ENCODE data around the gene PLEKHD1. TPM values are rescaled to one million over a fixed set of nuclear protein-coding genes. Genes with fewer than 3 reads are reported as not detected.

Gene PLEKHD1
- total and polyA plus RNA-seq, 5 donors from 2014 or later, result 0.05 to 0.25 (median 0.18) TPM; not detected in 2

DNA sequence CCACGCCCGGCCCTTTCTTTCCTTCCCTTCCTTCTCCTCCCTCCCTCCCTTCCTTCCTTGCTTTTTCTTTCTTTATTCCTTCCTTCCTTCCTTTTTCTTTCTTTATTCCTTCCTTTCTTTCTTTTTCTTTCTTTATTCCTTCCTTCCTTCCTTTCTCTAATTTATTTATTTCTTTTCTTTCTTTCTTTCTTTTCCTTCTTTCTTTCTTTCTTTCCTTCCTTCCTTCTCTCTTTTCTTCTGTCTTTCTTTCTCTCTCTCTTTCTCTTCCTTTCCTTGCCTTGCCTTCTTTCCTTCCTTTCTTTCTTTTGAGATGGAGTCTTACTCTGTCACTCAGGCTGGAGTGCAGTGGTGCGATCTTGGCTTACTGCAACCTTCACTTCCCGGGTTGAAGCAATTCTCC, 74.2 kb downstream of the PLEKHD1 start:
- Mint-ChIP-seq H3K27me3 (peaks cover 62% of the 10 kb centered on the region), H3K36me3 (no peaks in the 10 kb centered on the region), H3K4me3 (no peak overlapping the region), H3K9me3 (no peaks in the 10 kb centered on the region), H3K4me1 (no peaks in the 10 kb centered on the region), H3K27ac (no peak overlapping the region)
- no peaks in the 10 kb centered on the region for H3K36me3 ChIP-seq (ENCODE audit: control insufficient read depth, insufficient read depth, low read length)
- no peak for ATAC-seq (ENCODE audit: low read depth in 2 of 2)
- DNase-seq, result no peak
- H3K27ac ChIP-seq (ENCODE audit: insufficient read depth, low read length, poor library complexity, severe bottlenecking), result no peak overlapping the region
- H3K4me3 ChIP-seq (ENCODE audit: low read depth, low read length), result no peak overlapping the region
- no peaks in the 10 kb centered on the region for H3K4me1 ChIP-seq (ENCODE audit: control insufficient read depth, insufficient read depth, low read length, poor library complexity, severe bottlenecking)
- no peaks in the 10 kb centered on the region for H3K9me3 ChIP-seq (ENCODE audit: control insufficient read depth in 2 of 2, low read length in 2 of 2)
- peaks cover 10% of the 10 kb centered on the region for H3K27me3 ChIP-seq (ENCODE audit: control insufficient read depth, insufficient read depth, low read length)

DNA sequence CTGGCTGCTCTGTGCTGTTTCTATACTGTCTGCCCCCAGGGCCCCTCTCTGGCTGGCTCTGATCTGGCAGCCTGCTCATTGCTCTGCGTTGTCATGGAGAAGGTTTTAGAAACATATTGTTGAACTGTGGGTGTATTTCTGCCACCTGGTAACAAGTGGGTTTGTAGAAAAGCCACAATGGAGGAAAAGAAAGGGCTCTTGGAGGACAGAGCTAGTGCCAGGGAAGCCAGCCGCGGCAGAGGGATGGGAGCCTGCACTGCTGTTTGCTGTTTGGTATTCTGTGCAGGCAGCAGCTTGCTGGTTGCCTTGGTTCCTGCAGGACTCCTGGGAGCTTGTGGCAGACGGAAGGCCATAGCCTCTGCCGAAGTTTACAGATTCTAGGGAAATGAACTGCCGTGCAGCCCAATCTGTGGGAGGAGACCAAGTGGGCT, 75.1 kb downstream of the PLEKHD1 start:
- Mint-ChIP-seq H3K27me3 (peaks cover 61% of the 10 kb centered on the region), H3K4me3 (no peak overlapping the region)

DNA sequence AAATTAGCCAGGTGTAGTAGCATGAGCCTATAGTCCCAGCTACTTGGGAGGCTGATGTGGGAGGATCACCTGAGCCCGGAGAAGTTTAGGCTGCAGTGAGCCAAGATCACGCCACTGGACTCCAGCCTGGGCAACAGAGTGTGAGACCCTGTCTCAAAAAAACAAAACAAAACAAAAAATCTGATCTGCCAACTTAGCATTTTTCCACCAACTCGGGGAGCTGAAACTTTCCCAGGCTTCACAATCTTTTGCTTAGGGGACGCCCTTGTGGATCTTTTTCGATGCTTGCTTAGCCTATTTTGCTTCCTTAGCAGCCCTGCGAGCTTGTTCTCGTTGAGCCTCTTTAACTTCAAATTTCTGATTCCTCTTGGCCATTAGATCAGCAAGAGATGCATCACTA, 76.3 kb downstream of the PLEKHD1 start:
- ATAC-seq (ENCODE audit: low read depth in 2 of 2), result no peak
- Mint-ChIP-seq H3K4me1 (no peaks in the 10 kb centered on the region), H3K9me3 (peaks cover 0 to 3% (median 0%) of the 10 kb centered on the region in 7 donors), H3K36me3 (no peaks in the 10 kb centered on the region), H3K27me3 (peaks cover 66% of the 10 kb centered on the region), H3K4me3 (no peak overlapping the region), H3K27ac (no peak overlapping the region)
- no peaks in the 10 kb centered on the region for H3K9me3 ChIP-seq (ENCODE audit: control insufficient read depth in 2 of 2, low read length in 2 of 2)
- no peaks in the 10 kb centered on the region for H3K36me3 ChIP-seq (ENCODE audit: control insufficient read depth, insufficient read depth, low read length)
- H3K4me3 ChIP-seq (ENCODE audit: low read depth, low read length), result no peak overlapping the region
- no peak for DNase-seq
- no peak overlapping the region for H3K27ac ChIP-seq (ENCODE audit: insufficient read depth, low read length, poor library complexity, severe bottlenecking)
- no peaks in the 10 kb centered on the region for H3K4me1 ChIP-seq (ENCODE audit: control insufficient read depth, insufficient read depth, low read length, poor library complexity, severe bottlenecking)
- H3K27me3 ChIP-seq (ENCODE audit: control insufficient read depth, insufficient read depth, low read length), result peaks cover 10% of the 10 kb centered on the region

More for the DNA sequence above, 75.1 kb downstream of the PLEKHD1 start:
- peaks cover 0 to under 1% (median 0%) of the 10 kb centered on the region in 7 donors for H3K9me3 Mint-ChIP-seq
- H3K36me3 ChIP-seq (ENCODE audit: control insufficient read depth, insufficient read depth, low read length), result no peaks in the 10 kb centered on the region
- no peak overlapping the region for H3K4me3 ChIP-seq (ENCODE audit: low read depth, low read length)
- no peaks in the 10 kb centered on the region for H3K9me3 ChIP-seq (ENCODE audit: control insufficient read depth in 2 of 2, low read length in 2 of 2)
- no peak for ATAC-seq (ENCODE audit: low read depth in 2 of 2)
- no peaks in the 10 kb centered on the region for H3K4me1 Mint-ChIP-seq
- no peak for DNase-seq
- peaks cover 10% of the 10 kb centered on the region for H3K27me3 ChIP-seq (ENCODE audit: control insufficient read depth, insufficient read depth, low read length)
- H3K27ac Mint-ChIP-seq, result no peak overlapping the region
- no peaks in the 10 kb centered on the region for H3K4me1 ChIP-seq (ENCODE audit: control insufficient read depth, insufficient read depth, low read length, poor library complexity, severe bottlenecking)
- no peak overlapping the region for H3K27ac ChIP-seq (ENCODE audit: insufficient read depth, low read length, poor library complexity, severe bottlenecking)
- H3K36me3 Mint-ChIP-seq, result no peaks in the 10 kb centered on the region

DNA sequence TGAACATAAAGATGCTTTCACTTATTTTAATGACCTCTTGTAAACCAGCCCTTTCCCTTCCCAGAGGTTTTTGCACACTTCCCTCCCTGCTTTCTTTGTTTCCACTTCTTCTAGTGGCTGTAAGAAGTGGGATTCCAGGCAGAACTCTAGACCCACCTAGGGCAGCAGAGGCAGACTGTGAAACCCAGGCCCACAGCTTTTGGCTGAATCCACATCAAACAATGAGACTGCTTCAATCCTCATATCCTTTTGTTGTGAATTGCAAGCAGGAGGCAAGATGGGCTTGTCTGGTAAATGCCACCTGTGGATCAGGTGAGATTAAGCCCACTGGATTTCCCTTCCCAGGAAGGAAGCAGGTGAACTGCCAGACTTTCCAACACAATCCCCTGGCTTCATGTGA, 77.4 kb downstream of the PLEKHD1 start:
- Histone ChIP-seq H3K36me3 (ENCODE audit: control insufficient read depth, insufficient read depth, low read length) (no peaks in the 10 kb centered on the region), H3K4me3 (ENCODE audit: low read depth, low read length) (no peak overlapping the region), H3K9me3 (ENCODE audit: control insufficient read depth in 2 of 2, low read length in 2 of 2) (no peaks in the 10 kb centered on the region), H3K4me1 (ENCODE audit: control insufficient read depth, insufficient read depth, low read length, poor library complexity, severe bottlenecking) (no peaks in the 10 kb centered on the region), H3K27ac (ENCODE audit: insufficient read depth, low read length, poor library complexity, severe bottlenecking) (no peak overlapping the region), H3K27me3 (ENCODE audit: control insufficient read depth, insufficient read depth, low read length) (peaks cover 15% of the 10 kb centered on the region)
- Mint-ChIP-seq H3K4me1 (no peaks in the 10 kb centered on the region), H3K27ac (no peak overlapping the region), H3K36me3 (no peaks in the 10 kb centered on the region), H3K27me3 (peaks cover 59% of the 10 kb centered on the region), H3K4me3 (no peak overlapping the region), H3K9me3 (peaks cover 0 to 3% (median 0%) of the 10 kb centered on the region in 7 donors)
- no peak for DNase-seq
- no peak for ATAC-seq (ENCODE audit: low read depth in 2 of 2)

DNA sequence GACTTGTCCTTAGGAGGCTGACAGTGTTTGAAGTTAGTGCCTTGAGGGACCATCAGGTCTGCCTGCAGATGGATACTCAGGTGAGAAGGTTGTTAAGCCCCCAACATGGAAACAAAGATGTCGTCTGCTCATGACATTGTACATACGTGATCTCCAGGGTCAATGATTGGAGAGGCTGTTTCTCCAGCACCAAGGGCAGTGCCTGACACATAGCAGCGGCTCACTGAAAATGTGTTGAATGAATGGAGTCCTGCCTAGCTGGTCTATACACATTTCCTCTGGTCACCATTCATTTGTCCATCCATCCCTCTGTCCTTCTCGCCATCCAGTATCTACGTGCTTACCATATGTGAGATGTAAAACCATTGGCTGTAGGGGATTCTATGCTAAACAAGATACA, 83.0 kb downstream of the PLEKHD1 start:
- Histone ChIP-seq H3K27me3 (ENCODE audit: control insufficient read depth, insufficient read depth, low read length) (peaks cover 29% of the 10 kb centered on the region), H3K4me1 (ENCODE audit: control insufficient read depth, insufficient read depth, low read length, poor library complexity, severe bottlenecking) (peaks cover 8% of the 10 kb centered on the region), H3K9me3 (ENCODE audit: control insufficient read depth in 2 of 2, low read length in 2 of 2) (no peaks in the 10 kb centered on the region), H3K36me3 (ENCODE audit: control insufficient read depth, insufficient read depth, low read length) (no peaks in the 10 kb centered on the region), H3K27ac (ENCODE audit: insufficient read depth, low read length, poor library complexity, severe bottlenecking) (no peak overlapping the region), H3K4me3 (ENCODE audit: low read depth, low read length) (no peak overlapping the region)
- Mint-ChIP-seq H3K4me1 (peaks cover 0 to 4% (median 0%) of the 10 kb centered on the region in 4 donors), H3K27me3 (peaks cover 65% of the 10 kb centered on the region), H3K4me3 (no peak overlapping the region), H3K9me3 (peaks cover 0 to 3% (median 0%) of the 10 kb centered on the region in 7 donors), H3K36me3 (no peaks in the 10 kb centered on the region), H3K27ac (no peak overlapping the region)
- no peak for ATAC-seq (ENCODE audit: low read depth in 2 of 2)
- no peak for DNase-seq

DNA sequence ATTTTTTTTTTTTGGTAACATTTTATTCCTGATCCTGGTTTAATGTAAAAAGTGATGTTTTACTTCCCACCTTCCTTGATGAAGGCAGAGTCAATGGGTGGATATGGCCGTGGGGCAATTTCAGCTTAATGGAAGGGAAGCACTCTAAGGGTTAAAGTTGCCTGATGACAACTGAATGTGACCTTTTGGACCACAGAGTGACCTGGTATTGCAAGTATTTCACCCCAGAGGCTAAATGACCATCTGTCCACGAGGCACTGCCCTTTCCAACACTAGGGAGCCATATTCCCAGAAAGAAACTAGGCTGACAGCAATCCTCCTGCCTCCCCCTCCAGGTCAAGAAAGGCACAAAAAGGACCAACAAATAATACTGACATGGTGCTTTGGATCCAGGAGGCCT, 85.3 kb downstream of the PLEKHD1 start:
- H3K4me3 Mint-ChIP-seq, result peak overlapping the region in 1 of 4 donors; percentile 15
- H3K27ac Mint-ChIP-seq, result no peak overlapping the region
- H3K27me3 Mint-ChIP-seq, result peaks cover 63% of the 10 kb centered on the region
- H3K4me1 Mint-ChIP-seq, result peaks cover 0 to 13% (median 5%) of the 10 kb centered on the region in 4 donors
- no peak for ATAC-seq (ENCODE audit: low read depth in 2 of 2)
- no peaks in the 10 kb centered on the region for H3K9me3 Mint-ChIP-seq
- H3K27ac ChIP-seq (ENCODE audit: insufficient read depth, low read length, poor library complexity, severe bottlenecking), result no peak overlapping the region
- no peak for DNase-seq
- H3K36me3 ChIP-seq (ENCODE audit: control insufficient read depth, insufficient read depth, low read length), result no peaks in the 10 kb centered on the region
- no peaks in the 10 kb centered on the region for H3K36me3 Mint-ChIP-seq
- no peaks in the 10 kb centered on the region for H3K9me3 ChIP-seq (ENCODE audit: control insufficient read depth in 2 of 2, low read length in 2 of 2)
- H3K4me1 ChIP-seq (ENCODE audit: control insufficient read depth, insufficient read depth, low read length, poor library complexity, severe bottlenecking), result peaks cover 19% of the 10 kb centered on the region
- H3K27me3 ChIP-seq (ENCODE audit: control insufficient read depth, insufficient read depth, low read length), result peaks cover 33% of the 10 kb centered on the region
- H3K4me3 ChIP-seq (ENCODE audit: low read depth, low read length), result no peak overlapping the region

DNA sequence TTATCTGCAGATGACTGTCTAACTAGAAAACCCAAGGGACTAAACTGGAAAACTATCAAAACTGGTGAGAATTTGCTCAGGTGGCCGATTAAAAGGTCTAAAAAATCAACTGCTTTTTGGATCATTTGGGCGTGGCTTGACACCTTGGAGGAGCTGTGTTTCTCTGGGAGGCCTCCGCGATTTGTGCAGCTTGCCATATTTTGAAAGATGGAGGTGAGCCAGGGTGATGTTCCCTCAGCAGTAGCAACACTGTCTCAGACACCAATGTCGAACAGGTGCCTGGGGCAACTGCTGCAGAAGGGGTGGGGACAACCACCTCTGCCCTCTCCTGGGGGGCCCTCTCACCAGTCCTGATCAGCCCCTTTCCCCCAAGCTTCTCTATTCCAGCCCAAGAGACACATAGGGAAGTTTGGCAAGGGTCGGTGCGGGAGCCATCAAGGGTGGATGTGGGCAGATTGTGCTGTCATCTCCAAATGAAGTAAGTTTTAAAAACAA, 86.4 kb downstream of the PLEKHD1 start:
- peaks cover 0 to 13% (median 6%) of the 10 kb centered on the region in 4 donors for H3K4me1 Mint-ChIP-seq
- no peak for ATAC-seq (ENCODE audit: low read depth in 2 of 2)
- Histone ChIP-seq H3K27me3 (ENCODE audit: control insufficient read depth, insufficient read depth, low read length) (peaks cover 33% of the 10 kb centered on the region), H3K27ac (ENCODE audit: insufficient read depth, low read length, poor library complexity, severe bottlenecking) (no peak overlapping the region), H3K4me1 (ENCODE audit: control insufficient read depth, insufficient read depth, low read length, poor library complexity, severe bottlenecking) (peaks cover 19% of the 10 kb centered on the region), H3K4me3 (ENCODE audit: low read depth, low read length) (no peak overlapping the region), H3K9me3 (ENCODE audit: control insufficient read depth in 2 of 2, low read length in 2 of 2) (no peaks in the 10 kb centered on the region), H3K36me3 (ENCODE audit: control insufficient read depth, insufficient read depth, low read length) (no peaks in the 10 kb centered on the region)
- H3K27ac Mint-ChIP-seq, result no peak overlapping the region
- no peaks in the 10 kb centered on the region for H3K9me3 Mint-ChIP-seq
- peaks cover 67% of the 10 kb centered on the region for H3K27me3 Mint-ChIP-seq
- H3K36me3 Mint-ChIP-seq, result no peaks in the 10 kb centered on the region
- H3K4me3 Mint-ChIP-seq, result peak overlapping the region in 1 of 4 donors; percentile 16
- DNase-seq, result no peak

DNA sequence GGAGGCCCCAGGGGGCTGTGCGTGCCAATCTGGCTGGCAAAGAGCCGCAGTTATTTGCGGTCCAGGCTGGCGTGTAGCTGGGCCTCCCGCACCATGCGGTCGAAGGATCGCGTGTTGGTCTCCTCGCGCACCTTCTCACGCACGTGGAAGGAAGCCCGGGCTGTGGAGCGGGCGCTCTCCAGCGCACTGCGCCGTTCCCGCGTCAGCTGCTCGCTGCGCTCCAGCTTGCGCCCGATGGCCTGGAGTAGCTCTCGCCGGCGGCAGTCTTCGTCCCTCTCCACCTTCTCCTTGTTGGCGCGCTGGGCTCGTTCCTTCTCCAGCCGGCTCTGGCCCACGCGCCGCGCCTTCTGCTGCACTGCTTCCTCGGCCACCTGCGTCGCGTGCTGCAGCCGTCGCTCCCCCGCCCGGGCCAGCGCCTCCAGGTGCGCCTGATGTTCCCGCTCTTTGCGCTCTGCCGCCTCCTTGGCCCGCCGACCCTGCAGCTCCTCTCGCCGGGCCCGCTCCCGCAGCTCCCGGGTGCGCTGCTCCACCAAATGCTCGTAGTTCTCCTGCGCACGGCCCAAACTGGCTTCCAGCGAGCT, 87.0 kb downstream of the PLEKHD1 start:
- peaks cover 72% of the 10 kb centered on the region for H3K27me3 Mint-ChIP-seq
- DNase-seq (no peak), ATAC-seq (ENCODE audit: low read depth in 2 of 2) (no peak)
- H3K36me3 Mint-ChIP-seq, result no peaks in the 10 kb centered on the region
- Histone ChIP-seq H3K4me1 (ENCODE audit: control insufficient read depth, insufficient read depth, low read length, poor library complexity, severe bottlenecking) (peaks cover 19% of the 10 kb centered on the region), H3K4me3 (ENCODE audit: low read depth, low read length) (no peak overlapping the region), H3K9me3 (ENCODE audit: control insufficient read depth in 2 of 2, low read length in 2 of 2) (no peaks in the 10 kb centered on the region), H3K27me3 (ENCODE audit: control insufficient read depth, insufficient read depth, low read length) (peaks cover 37% of the 10 kb centered on the region), H3K27ac (ENCODE audit: insufficient read depth, low read length, poor library complexity, severe bottlenecking) (no peak overlapping the region), H3K36me3 (ENCODE audit: control insufficient read depth, insufficient read depth, low read length) (no peaks in the 10 kb centered on the region)
- H3K27ac Mint-ChIP-seq, result no peak overlapping the region
- H3K4me1 Mint-ChIP-seq, result peaks cover 0 to 13% (median 6%) of the 10 kb centered on the region in 4 donors
- no peak overlapping the region for H3K4me3 Mint-ChIP-seq
- no peaks in the 10 kb centered on the region for H3K9me3 Mint-ChIP-seq

Data from CD4-positive, CD25-positive, alpha-beta regulatory T cell (primary cell).